ENCODE data around the gene TIMP2. TPM values are rescaled to one million over a fixed set of nuclear protein-coding genes. Genes with fewer than 3 reads are reported as not detected.

TIMP2 gene
- total and polyA plus RNA-seq, 2 of the 4 experiments (the other 2 are of a cell fraction): 43.9 to 416 TPM

GRCh38 chr17:78819402-78819801 is 105.8 kb downstream of the TIMP2 start:
- CTCF ChIA-PET: no interaction called here
- Histone ChIP-seq H3K9ac (ENCODE audit: low read depth, low read length) (no peak overlapping the region), H3K36me3 (ENCODE audit: control insufficient read depth, insufficient read depth, low read length) (peaks cover 61% of the 10 kb centered on the region), H4K8ac (ENCODE audit: low read depth in 2 of 2, low read length in 2 of 2) (no peak overlapping the region), H3K27ac (ENCODE audit: insufficient read depth, low read length) (no peak overlapping the region), H3K4me1 (ENCODE audit: control insufficient read depth, insufficient read depth, low read length) (peaks cover 16% of the 10 kb centered on the region), H2BK15ac (ENCODE audit: low read depth, low read length) (no peak overlapping the region), H2BK20ac (ENCODE audit: low read depth, low read length) (no peak overlapping the region), H3K79me1 (ENCODE audit: low read depth in 1 of 2, low read length in 2 of 2) (peaks cover 28 to 81% of the 10 kb centered on the region in 2 experiments), H2BK5ac (ENCODE audit: low read depth, low read length, poor library complexity, severe bottlenecking) (no peak overlapping the region), H4K5ac (ENCODE audit: low read depth, low read length) (no peak overlapping the region), H3K4me3 (ENCODE audit: insufficient read depth, low read depth, low read length) (no peak overlapping the region), H2AK5ac (ENCODE audit: low read depth, low read length) (no peak overlapping the region), H3K23ac (ENCODE audit: low read depth, low read length) (no peak overlapping the region), H3K18ac (ENCODE audit: low read depth, low read length) (no peak overlapping the region), H2AFZ (replicated peaks; ENCODE audit: low read length, poor library complexity) (no peak overlapping the region), H4K20me1 (ENCODE audit: insufficient read depth, low read length) (peaks cover 16% of the 10 kb centered on the region), H2BK120ac (ENCODE audit: low read depth, low read length) (no peak overlapping the region), H3K14ac (replicated peaks; ENCODE audit: low read depth, low read length) (no peak overlapping the region), H4K91ac (ENCODE audit: insufficient read depth, low read depth, low read length) (no peak overlapping the region), H3K9me1 (ENCODE audit: insufficient read depth, low read length) (peaks cover 15% of the 10 kb centered on the region), H3K4me2 (ENCODE audit: low read depth, low read length) (no peak overlapping the region), H3K9me3 (ENCODE audit: control insufficient read depth, insufficient read depth, low read length) (no peaks in the 10 kb centered on the region), H3K56ac (ENCODE audit: extremely low read depth, insufficient read depth, low read length) (no peak overlapping the region), H2AK9ac (replicated peaks; ENCODE audit: low read depth, low read length, poor library complexity) (no peak overlapping the region), H3K27me3 (ENCODE audit: control insufficient read depth, insufficient read depth, low read length) (no peaks in the 10 kb centered on the region), H3K4ac (ENCODE audit: low read depth, low read length) (no peak overlapping the region)
- in situ Hi-C loops (cut with MboI; ENCODE audit: low sequenced_read_pairs) (no loop called here), intact Hi-C loops (cut with micrococcal nuclease) (no loop called here), dilution Hi-C loops (cut with HindIII; ENCODE audit: low sequenced_read_pairs, unreplicated experiment) (no loop called here)
- POLR2A ChIA-PET (ENCODE audit: unreplicated experiment): no interaction called here
- no TSS peak for BruUV-seq (replicated peaks)
- ATAC-seq (ENCODE audit: low read depth) (no peak), DNase-seq (no peak)
- no peak for TF ChIP-seq RFX5 (IDR thresholded peaks at IDR 0.05; ENCODE audit: low read depth, low read length)
- TF ChIP-seq ELK1 (IDR thresholded peaks at IDR 0.05; ENCODE audit: borderline replicate concordance, low read depth, low read length): no peak
- no peak for TF ChIP-seq NFE2L2 (IDR thresholded peaks at IDR 0.05; ENCODE audit: low read depth, low read length)
- no CpG with 5 or more reads among the region's 8 CpGs for WGBS, 2 experiments (ENCODE audit: extremely low coverage in 2 of 2, insufficient read length in 1 of 2)
